GM10847 (cell line): ENCODE data around the gene GMPR.

Experiments
- POLR2A ChIP-seq: IDR thresholded peaks from 2 replicates; pipeline ENCODE4 v1.6.1; 2011; ENCODE audit not compliant: insufficient read length; ENCODE audit errors: extremely low read depth

Gene GMPR

GRCh38 chr6:16305246-16305725 is 66.9 kb downstream of the GMPR start:
- no peak for TF ChIP-seq POLR2A

DNA sequence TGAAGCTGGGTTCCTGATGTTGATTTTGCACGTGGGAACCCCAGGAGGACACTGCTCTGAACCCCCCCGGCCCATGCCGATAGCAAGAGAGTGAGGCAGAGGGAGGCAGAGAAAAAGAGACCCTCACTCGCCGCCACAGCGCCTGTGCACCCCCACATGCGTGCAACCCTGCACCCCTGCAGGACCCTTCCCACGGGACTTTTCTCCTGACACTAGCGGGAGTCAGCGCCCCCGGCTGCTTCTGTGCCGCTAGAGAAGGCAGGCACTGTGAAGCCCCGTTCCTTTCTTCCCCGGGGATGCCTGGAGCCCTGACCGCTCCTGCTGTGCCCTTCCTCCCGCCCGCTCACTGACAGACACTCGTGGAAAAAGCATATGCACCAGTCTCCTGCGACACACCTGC is 67.4 kb downstream of the GMPR start:
- no peak for TF ChIP-seq POLR2A

DNA sequence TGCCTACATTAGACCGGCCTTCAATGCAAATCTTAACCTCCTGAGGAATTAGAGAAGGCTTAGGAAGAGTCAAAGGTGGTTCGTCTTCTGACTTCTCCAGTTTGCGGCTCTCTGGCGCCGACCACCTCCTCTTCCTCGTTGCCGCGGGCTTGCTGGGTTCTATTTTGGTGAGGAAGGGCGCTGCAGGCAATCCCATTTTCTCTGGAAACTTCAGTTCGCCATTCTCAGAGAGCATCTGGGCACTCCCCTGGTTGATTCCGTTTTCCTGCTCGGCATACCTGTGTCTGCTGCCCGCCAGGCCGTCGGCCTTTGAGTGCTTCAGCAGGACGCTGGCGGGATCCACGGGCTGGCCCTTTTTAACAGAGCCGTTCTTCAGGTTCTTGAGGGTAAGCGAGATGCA is 67.9 kb downstream of the GMPR start:
- no peak for TF ChIP-seq POLR2A

DNA sequence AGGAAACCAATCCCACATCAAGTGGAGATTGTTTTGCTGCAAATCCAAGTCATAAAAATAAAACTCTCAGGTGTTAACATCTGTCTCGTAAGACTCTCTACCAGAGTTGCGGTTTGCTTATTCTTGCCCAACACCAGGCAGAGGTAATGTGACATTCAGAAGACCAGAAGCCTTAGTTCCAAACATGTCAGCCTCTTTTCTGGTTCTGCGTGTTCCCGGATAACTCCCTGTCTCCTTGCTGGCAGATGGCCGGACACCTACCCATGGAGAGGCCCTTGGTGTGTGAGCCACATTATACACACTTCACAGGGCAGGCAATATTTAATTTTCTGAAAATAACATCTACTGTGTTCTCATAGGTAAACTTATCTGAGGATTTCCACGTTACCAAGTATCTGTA is 73.4 kb downstream of the GMPR start:
- TF ChIP-seq POLR2A = no peak

DNA sequence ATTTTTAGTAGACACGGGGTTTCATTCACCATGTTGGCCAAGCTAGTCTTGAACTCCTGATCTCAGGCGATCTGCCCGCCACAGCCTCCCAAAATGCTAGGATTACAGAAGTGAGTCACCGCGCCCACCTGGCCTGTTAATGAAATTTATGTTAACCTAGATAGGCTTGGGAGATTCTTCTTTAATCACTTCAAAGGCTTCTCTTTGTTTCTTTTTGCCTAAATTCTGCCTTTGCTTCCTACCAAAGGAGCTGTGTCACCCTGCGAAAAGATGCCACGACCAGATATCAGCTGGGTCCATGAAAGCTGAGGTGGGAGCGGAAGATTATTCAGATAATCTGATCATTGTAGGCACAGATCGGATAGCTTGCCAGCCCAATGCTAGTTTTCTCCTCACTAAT is 75.3 kb downstream of the GMPR start:
- no peak for TF ChIP-seq POLR2A

GRCh38 chr6:16314296-16314695 is 75.9 kb downstream of the GMPR start:
- TF ChIP-seq POLR2A = no peak

DNA sequence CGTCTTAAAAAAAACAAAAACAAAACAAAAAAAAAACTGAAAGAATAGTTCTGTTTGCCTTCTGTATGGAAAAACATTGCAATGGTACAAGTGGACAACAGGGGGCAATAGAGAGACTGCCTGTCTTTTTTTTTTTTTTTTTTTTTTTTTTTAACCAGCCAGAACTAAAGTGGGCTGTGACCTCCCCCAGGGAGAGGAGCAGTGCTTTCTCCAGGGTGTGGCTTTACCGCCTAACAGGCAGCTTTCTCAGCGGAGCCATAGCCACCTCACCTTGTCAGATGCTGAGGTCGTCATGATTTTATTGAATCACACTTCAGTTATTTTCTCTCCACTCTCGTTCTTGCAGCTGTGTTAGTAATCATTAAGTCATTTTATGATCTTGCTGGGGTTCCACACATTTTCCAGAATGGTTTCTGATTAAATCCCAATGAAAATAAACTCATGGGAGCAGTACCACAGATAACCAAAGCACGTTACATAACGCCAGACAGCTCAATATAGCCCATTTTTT is 78.4 kb downstream of the GMPR start:
- TF ChIP-seq POLR2A = no peak

DNA sequence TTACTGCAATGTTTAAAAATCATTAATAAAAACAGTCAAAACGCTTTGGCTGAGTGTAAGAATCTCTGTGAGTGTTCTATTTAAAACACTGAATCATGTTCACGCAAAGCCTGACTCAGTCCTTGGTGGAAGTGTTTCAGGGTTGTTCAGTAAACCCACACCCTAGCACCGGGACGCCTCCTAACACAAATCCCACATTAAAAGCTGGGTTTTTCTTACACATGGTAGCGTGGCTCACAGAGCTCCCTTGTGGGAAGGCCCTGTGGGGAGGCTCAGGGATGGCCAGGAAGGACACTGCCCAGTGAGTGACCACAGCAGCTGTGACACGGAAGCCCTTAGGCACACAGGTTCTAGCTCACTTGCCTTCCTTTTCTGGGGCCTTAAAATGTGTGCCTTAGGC is 80.2 kb downstream of the GMPR start:
- TF ChIP-seq POLR2A = no peak

DNA sequence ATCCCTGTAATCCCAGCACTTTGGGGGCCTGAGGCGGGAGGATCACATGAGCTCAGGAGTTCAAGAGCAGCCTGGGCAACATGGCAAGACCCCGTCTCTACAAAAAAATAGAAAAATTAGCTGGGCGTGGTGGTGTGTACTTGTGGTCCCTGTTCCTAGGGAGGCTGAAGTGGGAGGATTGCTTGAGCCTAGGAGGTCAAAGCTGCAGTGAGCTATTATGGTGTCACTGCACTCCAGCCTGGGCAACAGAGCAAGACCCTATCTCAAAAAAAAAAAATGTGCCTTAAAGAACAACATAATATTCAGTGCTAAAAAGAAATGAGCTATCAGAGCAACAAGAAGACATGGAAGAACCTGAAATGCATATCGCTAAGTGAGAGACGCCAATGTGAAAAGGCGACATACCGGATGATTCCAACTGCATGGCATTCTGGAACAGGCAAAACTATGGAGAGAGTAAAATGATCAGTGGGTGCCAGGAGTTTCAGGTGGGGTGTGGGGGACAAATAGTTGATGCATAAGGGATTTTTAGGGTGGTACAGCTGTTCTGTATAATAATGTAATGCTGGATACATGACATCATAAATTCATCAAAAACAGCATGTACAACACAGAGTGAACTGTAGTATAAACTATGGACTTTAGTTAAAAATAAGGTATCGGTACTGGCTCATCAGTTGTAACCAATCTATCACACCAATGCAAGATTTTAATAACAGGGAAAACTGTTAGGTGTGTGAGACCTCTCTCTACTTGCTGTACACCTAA is 80.8 kb downstream of the GMPR start:
- no peak for TF ChIP-seq POLR2A

- no peak for TF ChIP-seq POLR2A
Observed at GRCh38 chr6:16319813-16320532, 81.6 kb downstream of the GMPR start.

GRCh38 chr6:16320533-16321340 is 82.3 kb downstream of the GMPR start:
- TF ChIP-seq POLR2A = no peak

DNA sequence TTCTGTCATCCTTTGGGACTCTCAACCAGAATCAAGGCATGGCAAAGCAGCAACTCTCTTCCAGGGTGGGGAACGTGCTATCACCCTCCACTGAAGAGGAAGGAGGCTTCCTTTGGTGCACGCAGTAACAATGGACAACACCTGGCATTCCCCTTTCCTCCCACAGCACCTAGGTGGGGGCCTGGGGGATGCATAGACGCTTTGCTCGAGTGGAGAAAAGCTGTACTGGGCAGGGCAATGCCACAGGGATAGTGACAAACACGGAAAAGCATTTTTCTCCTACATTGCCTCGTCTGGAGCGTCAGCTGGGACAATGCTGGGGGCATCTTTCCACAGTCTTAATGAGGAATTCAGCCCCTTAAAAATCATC is 82.9 kb downstream of the GMPR start:
- TF ChIP-seq POLR2A = no peak

- no peak for TF ChIP-seq POLR2A
Observed at GRCh38 chr6:16321826-16322225, 83.4 kb downstream of the GMPR start.

GRCh38 chr6:16322666-16323312 is 84.4 kb downstream of the GMPR start:
- TF ChIP-seq POLR2A = no peak

DNA sequence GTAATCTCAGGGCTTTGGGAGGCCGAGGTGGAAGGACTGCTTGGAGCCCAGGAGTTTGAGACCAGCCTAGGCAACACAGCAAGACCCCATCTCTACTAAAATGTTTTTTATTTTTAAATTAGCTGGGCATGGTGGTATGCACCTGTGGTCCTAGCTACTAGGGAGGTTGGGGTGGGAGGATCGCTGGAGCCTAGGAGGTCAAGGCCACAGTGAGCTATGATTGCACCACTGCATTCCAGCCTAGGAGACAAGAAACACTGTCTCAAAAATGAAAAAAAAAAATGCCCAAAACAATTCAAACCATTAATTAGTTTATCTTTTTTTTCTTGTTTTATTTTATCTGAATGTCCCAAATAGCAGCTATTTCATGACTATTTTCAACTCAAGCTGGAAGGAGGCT is 85.8 kb downstream of the GMPR start:
- no peak for TF ChIP-seq POLR2A
